ENCODE data around the gene ANGPTL2.

The ANGPTL2 gene

DNA sequence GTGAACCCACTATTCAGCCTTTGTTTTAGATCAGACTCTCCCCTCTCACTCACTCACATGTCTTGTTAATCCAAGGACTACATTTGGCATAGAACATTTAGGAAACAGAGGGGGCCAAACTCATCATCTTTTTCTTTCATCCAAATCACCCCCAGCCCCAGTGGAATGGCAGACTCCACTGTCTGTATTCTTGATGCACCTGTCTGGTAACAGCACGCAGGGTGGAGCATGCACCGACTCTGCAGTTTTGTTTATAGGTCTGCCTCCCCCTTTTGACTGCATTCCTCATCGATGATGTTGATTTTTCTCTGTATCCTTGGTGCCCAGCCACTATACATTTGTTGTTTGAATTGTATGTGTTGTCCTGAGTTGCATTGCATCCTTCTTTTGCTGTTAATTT, 66.0 kb downstream of the ANGPTL2 start:
- TF ChIP-seq, protein P1, sequence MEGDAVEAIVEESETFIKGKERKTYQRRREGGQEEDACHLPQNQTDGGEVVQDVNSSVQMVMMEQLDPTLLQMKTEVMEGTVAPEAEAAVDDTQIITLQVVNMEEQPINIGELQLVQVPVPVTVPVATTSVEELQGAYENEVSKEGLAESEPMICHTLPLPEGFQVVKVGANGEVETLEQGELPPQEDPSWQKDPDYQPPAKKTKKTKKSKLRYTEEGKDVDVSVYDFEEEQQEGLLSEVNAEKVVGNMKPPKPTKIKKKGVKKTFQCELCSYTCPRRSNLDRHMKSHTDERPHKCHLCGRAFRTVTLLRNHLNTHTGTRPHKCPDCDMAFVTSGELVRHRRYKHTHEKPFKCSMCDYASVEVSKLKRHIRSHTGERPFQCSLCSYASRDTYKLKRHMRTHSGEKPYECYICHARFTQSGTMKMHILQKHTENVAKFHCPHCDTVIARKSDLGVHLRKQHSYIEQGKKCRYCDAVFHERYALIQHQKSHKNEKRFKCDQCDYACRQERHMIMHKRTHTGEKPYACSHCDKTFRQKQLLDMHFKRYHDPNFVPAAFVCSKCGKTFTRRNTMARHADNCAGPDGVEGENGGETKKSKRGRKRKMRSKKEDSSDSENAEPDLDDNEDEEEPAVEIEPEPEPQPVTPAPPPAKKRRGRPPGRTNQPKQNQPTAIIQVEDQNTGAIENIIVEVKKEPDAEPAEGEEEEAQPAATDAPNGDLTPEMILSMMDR (IDR thresholded peaks at IDR 0.05; ENCODE audit: low read depth, low read length): no peak
- in situ Hi-C loops (cut with HindIII; ENCODE audit: low sequenced_read_pairs): no loop called here
- no peak overlapping the region for H3K4me3 ChIP-seq (ENCODE audit: low read depth, low read length)
- DNase-seq (ENCODE audit: low read depth, low spot score): no peak

DNA sequence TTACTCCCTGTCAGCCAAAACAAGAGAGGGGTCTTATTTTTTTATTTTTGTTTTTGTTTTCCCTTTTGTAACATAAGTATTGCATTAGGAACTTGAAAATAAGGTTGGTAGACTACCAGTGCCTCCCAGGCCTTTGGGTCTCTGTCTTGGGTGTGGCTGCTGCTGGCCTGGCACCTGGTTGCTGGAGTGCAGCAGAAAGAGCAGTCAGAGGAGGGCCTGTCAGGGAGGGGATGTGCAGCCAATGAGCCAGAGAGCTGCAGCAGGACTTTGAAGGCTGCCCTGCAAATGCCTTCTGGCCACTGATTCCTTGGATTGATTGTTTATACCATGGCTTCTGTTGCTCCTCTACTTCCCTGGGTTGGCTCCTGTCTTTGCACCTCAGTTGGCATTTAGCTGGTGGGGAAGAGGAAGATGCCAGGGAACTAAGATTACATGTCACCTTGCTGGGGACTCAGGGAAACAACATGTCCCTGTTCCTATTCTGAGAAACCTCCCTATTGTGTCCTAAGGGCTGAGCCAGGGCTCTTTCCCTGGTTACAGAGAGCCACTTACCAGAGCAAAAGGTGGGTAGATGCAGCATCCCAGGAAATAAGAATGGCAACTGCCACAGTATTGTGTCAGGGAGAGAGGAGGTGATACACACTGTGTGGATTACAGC, 66.6 kb downstream of the ANGPTL2 start:
- TF ChIP-seq, protein P1 (IDR thresholded peaks at IDR 0.05; ENCODE audit: low read depth, low read length): no peak
- in situ Hi-C loops (cut with HindIII; ENCODE audit: low sequenced_read_pairs): no loop called here
- no peak overlapping the region for H3K4me3 ChIP-seq (ENCODE audit: low read depth, low read length)
- DNase-seq (ENCODE audit: low read depth, low spot score): no peak

DNA sequence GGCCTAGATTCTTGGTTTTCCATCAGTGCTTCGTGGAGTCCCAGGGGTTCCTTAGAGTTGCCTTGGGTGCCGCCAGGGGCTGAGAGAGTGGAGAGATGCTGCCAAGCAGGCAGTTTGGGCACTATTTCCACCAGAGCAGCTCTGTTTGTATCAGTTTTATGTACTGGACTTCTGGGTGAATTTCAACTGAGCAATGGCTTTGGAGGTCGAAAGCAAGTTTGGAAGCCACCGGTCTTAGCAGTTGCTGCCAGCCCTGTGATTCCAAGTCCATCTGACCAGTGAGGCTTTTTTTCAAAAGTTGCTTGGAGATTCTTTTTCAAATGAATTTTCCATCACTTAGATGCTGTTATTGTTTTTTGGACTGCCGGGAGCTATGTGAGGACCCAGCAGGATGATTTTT, 68.5 kb downstream of the ANGPTL2 start:
- TF ChIP-seq, protein P1 (IDR thresholded peaks at IDR 0.05; ENCODE audit: low read depth, low read length): no peak
- DNase-seq (ENCODE audit: low read depth, low spot score): no peak
- in situ Hi-C loops (cut with HindIII; ENCODE audit: low sequenced_read_pairs): no loop called here

DNA sequence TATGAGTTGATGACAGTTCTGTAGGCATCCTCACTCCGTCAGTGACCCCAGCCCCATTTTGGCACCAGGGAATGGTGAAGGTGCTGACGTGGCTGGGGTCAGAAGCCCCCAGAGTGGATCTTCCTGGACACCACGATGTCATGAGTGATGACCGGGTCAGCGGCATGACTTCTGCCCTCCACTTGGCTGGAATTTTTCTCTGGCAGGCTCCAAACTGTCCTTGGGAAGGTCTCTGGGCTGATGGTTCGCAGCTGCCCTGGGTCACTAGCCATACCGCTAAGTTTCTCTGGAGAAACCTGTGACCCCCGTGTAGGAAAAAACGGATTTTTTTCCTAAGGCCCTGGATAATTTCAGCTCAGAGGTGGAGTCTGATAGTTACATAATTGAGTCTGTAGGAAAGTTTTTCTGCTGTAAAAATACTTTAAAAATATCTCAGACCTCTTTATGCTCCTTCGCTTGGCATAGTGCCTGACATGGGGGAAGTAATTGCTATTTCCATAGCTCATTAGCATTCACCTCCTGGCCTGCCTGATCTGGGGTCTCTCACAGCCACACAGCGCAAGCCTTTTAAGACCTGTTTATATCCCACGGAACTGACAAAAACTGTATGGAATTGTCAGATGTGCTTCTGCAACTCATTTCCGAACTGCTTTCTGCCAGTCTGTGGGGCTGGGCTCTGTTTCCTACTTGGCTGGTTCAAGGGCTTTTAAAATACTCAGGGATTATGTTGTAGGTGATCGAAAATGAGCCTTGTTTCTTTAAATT, 69.2 kb downstream of the ANGPTL2 start:
- in situ Hi-C loops (cut with HindIII; ENCODE audit: low sequenced_read_pairs): no loop called here
- H3K4me3 ChIP-seq (ENCODE audit: low read depth, low read length): no peak overlapping the region
- no peak for DNase-seq (ENCODE audit: low read depth, low spot score)
- TF ChIP-seq, protein P1 (IDR thresholded peaks at IDR 0.05; ENCODE audit: low read depth, low read length): no peak

More for the DNA sequence above, 68.5 kb downstream of the ANGPTL2 start:
- no peak overlapping the region for H3K4me3 ChIP-seq (ENCODE audit: low read depth, low read length)

DNA sequence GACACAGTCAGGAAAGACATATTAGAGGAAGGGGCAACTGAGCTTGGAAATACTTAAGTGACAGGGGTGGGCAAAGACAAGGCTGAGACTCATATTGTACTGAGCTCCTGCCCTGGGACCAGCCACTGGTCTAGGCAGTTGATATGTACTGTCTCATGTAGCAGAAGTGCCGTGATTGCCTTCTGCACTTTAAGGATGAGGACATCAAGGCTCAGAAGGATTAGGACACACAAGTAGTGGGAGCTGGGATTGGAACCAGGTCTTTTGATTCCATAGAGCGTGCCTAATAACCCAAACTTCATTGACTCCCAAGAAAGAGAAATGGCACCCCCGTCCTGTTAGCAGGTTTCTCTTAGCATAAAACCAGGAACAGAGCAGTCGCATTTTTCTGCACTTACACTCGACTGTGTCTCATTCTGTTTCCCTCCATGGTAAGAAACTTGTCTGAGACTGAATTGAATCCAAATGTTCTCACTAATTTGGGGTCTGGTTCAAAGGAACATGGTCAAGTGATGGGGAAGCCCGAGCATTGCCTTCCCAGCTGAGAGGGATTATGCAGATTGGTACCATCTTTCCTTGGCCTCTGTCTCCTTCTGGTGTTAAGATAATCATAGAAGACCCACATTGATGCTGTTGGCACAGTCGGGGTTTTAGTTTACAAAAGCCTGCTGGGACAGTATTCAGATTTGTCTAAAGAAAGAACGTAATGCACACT, 70.4 kb downstream of the ANGPTL2 start:
- in situ Hi-C loops (cut with HindIII; ENCODE audit: low sequenced_read_pairs): no loop called here
- TF ChIP-seq, protein P1 (IDR thresholded peaks at IDR 0.05; ENCODE audit: low read depth, low read length): no peak
- DNase-seq (ENCODE audit: low read depth, low spot score): no peak
- H3K4me3 ChIP-seq (ENCODE audit: low read depth, low read length): no peak overlapping the region

DNA sequence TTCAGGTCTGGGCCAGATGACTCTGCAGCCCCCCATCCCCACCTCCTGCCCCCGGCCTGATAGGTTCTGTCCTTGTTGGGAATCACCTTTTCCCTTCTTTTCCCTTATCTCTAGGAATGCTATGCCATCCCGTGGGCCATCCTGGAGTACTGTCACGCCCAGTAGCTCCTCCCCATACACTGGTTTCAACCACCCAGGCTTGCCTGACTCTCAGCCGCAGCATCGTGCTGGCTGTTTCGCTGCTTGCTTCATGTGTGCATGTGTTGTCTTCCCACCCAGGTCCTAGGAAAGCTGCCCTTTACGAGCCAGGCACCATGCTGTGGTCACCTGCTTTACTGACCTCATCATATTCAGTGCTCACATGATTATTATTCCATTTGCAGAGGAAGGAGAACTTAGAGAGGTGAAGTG, 71.8 kb downstream of the ANGPTL2 start:
- no peak for DNase-seq (ENCODE audit: low read depth, low spot score)
- TF ChIP-seq, protein P1 (IDR thresholded peaks at IDR 0.05; ENCODE audit: low read depth, low read length): no peak
- no peak overlapping the region for H3K4me3 ChIP-seq (ENCODE audit: low read depth, low read length)
- in situ Hi-C loops (cut with HindIII; ENCODE audit: low sequenced_read_pairs): no loop called here
